GM18858 (cell line): ENCODE results near the gene CHMP1B.

Experiments
- ATAC-seq: cut with Tn5 transposase; IDR thresholded peaks from one replicate; pipeline ENCODE4 v1.9.1; 2021; ENCODE audit not compliant: unreplicated experiment

CHMP1B gene

GRCh38 chr18:11851146-11851805, at the start of gene CHMP1B:
Gene CHMP1B, plus strand, starts transcription at chr18:11851413. Its CDS starts 99 bp downstream, at chr18:11851512.
- peak; percentile 76 for ATAC-seq

- ATAC-seq: no peak
Observed at GRCh38 chr18:11801573-11801972, 49.6 kb upstream of the CHMP1B start.

GRCh38 chr18:11802158-11802557, 49.1 kb upstream of the CHMP1B start:
- no peak for ATAC-seq

GRCh38 chr18:11802586-11802985, 48.6 kb upstream of the CHMP1B start:
- no peak for ATAC-seq

GRCh38 chr18:11807233-11807632, 44.0 kb upstream of the CHMP1B start:
- ATAC-seq: no peak

- no peak for ATAC-seq
Observed at GRCh38 chr18:11808001-11808855, 43.0 kb upstream of the CHMP1B start.

GRCh38 chr18:11809895-11810294, 41.3 kb upstream of the CHMP1B start:
- no peak for ATAC-seq

GRCh38 chr18:11810379-11810778, 40.8 kb upstream of the CHMP1B start:
- no peak for ATAC-seq

- ATAC-seq: no peak
Observed at GRCh38 chr18:11811009-11811408, 40.2 kb upstream of the CHMP1B start.

GRCh38 chr18:11817229-11817628, 34.0 kb upstream of the CHMP1B start:
- no peak for ATAC-seq

GRCh38 chr18:11818486-11819203, 32.6 kb upstream of the CHMP1B start:
- ATAC-seq: no peak

GRCh38 chr18:11819938-11820337, 31.3 kb upstream of the CHMP1B start:
- ATAC-seq: no peak

GRCh38 chr18:11820697-11821096, 30.5 kb upstream of the CHMP1B start:
- ATAC-seq: no peak

- no peak for ATAC-seq
Observed at GRCh38 chr18:11821208-11821607, 30.0 kb upstream of the CHMP1B start.

- no peak for ATAC-seq
Observed at GRCh38 chr18:11821643-11822237, 29.5 kb upstream of the CHMP1B start.

GRCh38 chr18:11823545-11823944, 27.7 kb upstream of the CHMP1B start:
- no peak for ATAC-seq

GRCh38 chr18:11826836-11827235, 24.4 kb upstream of the CHMP1B start:
- no peak for ATAC-seq

GRCh38 chr18:11828786-11829432, 22.3 kb upstream of the CHMP1B start:
- ATAC-seq: no peak

- ATAC-seq: no peak
Observed at GRCh38 chr18:11830585-11830984, 20.6 kb upstream of the CHMP1B start.

- no peak for ATAC-seq
Observed at GRCh38 chr18:11831921-11832320, 19.3 kb upstream of the CHMP1B start.

GRCh38 chr18:11834772-11835171, 16.4 kb upstream of the CHMP1B start:
- no peak for ATAC-seq
